Activated CD4-positive, CD25-positive, alpha-beta regulatory T cell treated with anti-CD3 and anti-CD28 coated beads, Interleukin-2, amount 50 U/mL, for 16 hours (primary cell): Measurements from ENCODE around the gene PRPF6.

Source experiments
- DNase-seq: peaks from one replicate; pipeline ENCODE4 v3.0.0-alpha.2; 2020; ENCODE audit warnings: low read depth, low spot score

The PRPF6 gene

GRCh38 chr20:64063389-64064144 lies 82.6 kb downstream of the PRPF6 start:
- DNase-seq = no peak

GRCh38 chr20:64064145-64064698 lies 83.3 kb downstream of the PRPF6 start:
- no peak for DNase-seq

DNA sequence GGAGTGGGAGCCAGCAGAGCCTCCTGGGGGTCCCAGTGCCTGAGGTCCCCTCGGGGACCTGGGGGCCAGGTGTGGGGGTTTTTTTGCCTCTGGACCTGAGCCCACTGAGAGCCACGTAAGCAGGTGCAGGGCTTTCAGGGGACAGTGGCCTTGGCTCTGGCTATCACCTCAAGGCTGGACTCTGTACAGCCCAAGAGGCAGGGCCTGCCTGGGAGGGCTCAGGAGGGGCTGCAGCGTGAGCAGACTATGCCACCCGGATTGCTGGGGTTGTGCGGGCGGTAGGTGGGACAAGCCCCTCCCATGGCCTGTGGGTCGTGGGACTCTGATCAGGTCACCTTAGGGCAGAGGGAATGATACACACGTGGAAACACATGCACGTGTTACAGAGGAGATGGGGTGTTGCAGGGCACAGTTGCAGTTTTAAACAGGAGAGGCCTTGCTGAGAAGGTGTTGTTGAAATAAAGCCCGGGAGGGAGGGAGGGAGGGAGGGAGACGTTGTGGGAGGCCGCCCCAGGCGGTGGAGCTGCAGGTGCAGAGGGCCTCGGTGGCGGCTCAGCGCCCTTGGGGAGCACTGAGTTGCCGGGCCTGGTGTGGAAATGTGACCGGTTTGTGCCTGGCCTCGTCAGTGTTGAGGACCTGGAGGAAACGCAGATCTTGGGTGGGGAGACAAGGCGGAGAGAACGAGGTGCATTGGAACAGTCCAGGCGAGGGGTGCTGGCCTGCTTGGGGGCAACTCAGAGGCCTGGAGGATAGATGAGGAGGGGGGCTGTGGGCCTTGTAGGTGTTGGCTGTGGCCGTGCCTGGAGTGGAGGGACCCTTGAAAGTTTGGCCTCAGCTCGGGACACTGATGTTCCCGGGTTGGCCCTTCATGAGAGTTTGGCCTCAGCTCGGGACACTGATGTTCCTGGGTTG lies 84.4 kb downstream of the PRPF6 start:
- DNase-seq = no peak

- DNase-seq = no peak
Observed at GRCh38 chr20:64065974-64066343, 85.0 kb downstream of the PRPF6 start.

- DNase-seq = no peak
Observed at GRCh38 chr20:64067005-64067632, 86.2 kb downstream of the PRPF6 start.

GRCh38 chr20:64067733-64068307 lies 86.9 kb downstream of the PRPF6 start:
- DNase-seq = no peak

GRCh38 chr20:64068386-64069208 lies 87.7 kb downstream of the PRPF6 start:
- DNase-seq = no peak

DNA sequence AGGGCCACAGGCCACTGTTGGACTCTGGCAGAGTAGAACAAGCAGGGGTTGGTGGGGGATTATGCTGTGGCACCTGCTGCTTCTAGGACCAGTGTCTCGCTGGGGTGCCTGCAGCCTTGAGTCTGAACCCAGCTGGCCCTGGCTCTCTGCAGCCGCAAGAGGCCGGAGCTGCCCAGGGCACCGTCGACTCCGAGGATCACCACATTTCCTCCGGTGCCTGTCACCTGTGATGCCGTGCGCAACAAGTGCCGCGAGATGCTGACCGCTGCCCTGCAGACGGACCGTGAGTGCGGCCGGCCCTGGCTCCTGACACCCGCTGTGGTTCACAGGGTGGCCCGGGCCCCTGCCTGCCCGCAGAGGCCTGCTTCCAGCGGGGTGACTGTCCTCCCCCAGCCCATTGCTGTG lies 88.3 kb downstream of the PRPF6 start:
- DNase-seq = no peak

GRCh38 chr20:64069614-64070243 lies 88.8 kb downstream of the PRPF6 start:
- DNase-seq = no peak

DNA sequence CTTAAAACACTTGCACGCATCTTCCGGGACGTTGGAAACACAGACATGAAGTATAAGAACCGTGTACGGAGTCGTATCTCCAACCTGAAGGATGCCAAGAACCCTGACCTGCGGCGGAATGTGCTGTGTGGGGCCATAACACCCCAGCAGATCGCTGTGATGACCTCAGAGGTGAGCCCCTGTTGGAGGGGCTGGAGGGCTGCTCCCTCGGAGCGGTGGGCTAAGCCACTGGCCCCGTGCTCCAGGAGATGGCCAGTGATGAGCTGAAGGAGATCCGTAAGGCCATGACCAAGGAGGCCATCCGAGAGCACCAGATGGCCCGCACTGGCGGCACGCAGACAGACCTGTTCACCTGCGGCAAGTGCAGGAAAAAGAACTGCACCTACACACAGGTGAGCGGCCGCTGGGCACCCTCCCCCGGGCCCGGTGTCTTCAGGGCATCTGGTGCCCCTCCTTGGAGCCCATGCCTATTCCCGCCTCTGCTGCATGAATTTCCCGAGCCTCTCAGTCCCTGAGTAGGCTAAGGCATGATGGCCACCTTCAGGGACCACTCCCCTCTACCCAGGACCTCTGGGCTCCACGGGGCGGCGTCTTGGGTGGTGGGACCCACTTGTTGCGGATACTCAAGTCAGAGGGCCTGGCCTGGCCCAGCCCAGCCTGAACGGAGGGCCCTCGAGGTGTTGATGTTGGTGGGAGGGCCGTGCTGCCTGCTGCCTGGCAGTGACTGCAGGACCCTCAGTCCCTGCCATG lies 89.5 kb downstream of the PRPF6 start:
- DNase-seq = no peak

- DNase-seq = no peak
Observed at GRCh38 chr20:64071341-64072332, 90.7 kb downstream of the PRPF6 start.

DNA sequence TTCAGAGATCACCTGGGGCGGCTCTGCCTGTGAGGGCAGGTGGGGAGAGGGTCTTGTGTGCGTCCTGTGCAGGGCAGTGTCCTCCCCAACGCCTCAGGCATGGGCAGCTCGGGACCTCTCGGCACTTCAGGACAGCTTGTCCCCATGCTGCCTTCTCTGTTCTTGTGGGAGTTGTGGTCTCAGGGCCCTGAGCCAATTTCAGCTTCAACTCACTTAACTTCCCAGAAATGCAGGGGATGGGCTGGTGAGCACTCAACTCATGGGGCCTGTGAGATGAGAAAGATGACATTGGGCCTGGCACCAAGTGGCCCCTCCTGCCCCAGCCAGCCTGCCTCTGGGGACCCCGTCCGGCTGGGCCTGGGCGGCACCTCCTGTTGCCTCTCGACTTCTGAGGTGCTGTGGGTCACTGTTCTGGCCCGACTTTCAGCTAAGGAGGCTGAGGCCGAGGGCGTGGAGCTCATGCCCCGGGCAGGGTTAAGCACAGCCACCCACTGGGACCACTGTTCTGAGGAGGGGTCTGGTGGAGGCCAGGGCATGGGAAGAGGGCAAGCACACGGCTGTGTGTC lies 91.6 kb downstream of the PRPF6 start:
- DNase-seq = no peak

GRCh38 chr20:64073476-64074183 lies 92.7 kb downstream of the PRPF6 start:
- no peak for DNase-seq

- no peak for DNase-seq
Observed at GRCh38 chr20:64074184-64074789, 93.4 kb downstream of the PRPF6 start.

DNA sequence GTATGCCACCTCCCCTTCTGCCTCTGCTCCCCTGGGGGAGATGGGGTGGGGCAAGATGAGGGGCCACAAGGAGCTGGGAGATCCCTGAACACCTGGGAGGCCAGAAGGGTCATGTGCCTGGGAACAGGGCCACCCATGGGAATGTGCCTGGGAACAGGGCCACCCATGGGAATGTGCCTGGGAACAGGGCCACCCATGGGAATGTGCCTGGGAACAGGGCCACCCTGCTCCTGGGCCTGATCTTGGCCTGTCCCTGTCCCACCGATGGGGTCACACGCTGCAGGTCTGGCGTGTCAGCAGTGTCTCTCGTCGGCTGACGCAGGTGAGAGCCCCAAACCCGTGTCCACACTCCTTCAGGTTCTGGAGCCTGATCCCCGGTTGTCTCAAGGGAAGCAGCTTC lies 94.0 kb downstream of the PRPF6 start:
- no peak for DNase-seq

DNA sequence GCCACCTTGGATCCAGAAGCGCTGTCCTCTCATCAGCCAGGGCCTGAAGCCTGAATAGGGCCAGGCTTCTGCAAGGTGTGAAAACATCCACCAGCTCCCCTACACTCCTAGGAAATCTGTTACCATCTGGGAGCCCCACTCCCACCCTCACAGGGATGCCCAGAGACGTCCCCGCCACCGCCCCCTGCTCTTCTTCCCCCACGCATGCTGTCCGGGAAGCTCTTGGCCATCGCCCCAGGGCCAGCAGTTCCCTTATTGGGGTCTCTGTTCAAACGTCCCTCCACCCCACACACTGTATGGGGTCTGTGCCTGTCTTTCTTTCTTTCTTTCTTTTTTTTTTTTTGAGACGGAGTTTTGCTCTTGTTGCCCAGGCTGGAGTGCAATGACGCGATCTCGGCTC lies 94.6 kb downstream of the PRPF6 start:
- no peak for DNase-seq
